Fibroblast of mammary gland (primary cell): ENCODE results near the gene TCP10L.
A peak's percentile ranks its signal among the peaks of the same experiment; 100 is the strongest.
"Not testable (repeated sequence)": the region's sequence is repeated elsewhere in the genome, so short reads cannot be mapped to it uniquely, and the experiment has no call there.

Experiments used
- DNase-seq: peaks from one replicate; pipeline ENCODE4 v3.0.0-alpha.2; 2010; ENCODE audit warnings: low read depth
- H3K4me3 ChIP-seq: 2 replicates; pipeline ENCODE4 v1.5.1; 2011; ENCODE audit warnings: low read depth, mild to moderate bottlenecking, low read length, moderate library complexity; ENCODE audit not compliant: control insufficient read depth
- CTCF ChIP-seq: conservative IDR thresholded peaks from 2 replicates; pipeline ENCODE4 v1.5.1; 2011; ENCODE audit warnings: low read depth, low read length, inconsistent platforms; ENCODE audit not compliant: control insufficient read depth, insufficient read depth

TCP10L gene

DNA sequence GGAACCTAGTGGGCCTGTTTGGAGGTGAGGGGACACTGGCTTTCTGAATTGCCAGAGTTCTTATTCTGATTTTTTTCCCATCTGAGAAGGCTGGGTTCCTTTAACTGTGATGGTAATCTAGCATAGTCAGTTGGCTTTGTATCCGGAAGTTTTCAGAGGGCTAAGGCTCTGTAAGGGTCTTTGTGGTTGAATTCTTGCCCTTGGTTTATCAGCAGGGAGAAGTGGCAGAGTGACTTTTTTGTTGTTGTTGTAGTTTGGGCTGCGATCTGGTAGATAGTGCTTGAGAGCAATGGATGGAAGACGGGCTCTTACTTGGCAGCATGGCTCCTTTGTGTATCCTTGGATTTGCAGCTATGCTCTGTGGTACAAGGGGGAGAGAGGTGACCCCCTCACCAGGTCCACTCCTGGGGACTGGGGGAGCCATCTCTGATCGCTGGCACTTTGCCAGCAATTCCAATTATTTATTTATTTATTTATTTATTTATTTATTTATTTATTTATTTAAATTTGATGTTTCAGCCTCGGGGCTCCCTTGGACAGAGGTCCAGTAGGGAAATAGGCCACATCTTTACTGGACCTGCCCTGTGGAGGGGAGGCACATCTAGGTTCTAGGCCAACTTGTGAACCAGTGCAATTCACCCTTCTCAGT, 18.5 kb downstream of the TCP10L start:
- DNase-seq, result no peak
- TF ChIP-seq CTCF, result no peak

GRCh38 chr21:32565856-32566465, 19.4 kb downstream of the TCP10L start:
- no peak overlapping the region for H3K4me3 ChIP-seq
- TF ChIP-seq CTCF, result no peak
- peak; percentile 47 for DNase-seq

More for the DNA sequence above, 18.5 kb downstream of the TCP10L start:
- no peak overlapping the region for H3K4me3 ChIP-seq

DNA sequence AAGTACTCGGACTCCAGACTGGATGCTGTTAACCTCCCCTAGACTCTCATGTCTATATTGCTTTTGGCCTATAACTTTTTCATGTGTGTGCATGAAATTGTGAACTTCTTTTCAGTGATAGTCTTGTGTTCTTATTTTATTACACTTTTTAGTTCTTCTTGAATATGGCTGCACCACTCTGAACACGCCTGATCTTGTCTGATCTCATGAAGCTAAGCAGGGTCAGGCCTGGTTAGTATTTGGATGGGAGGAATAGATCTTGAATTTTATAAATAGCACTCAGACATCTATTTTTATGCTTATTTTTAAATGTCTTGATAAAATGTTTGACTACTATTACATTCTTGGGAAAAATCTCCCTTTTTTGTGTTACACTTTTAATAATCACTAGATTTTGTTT, 22.4 kb downstream of the TCP10L start:
- TF ChIP-seq CTCF, result no peak
- no peak for DNase-seq
- no peak overlapping the region for H3K4me3 ChIP-seq

DNA sequence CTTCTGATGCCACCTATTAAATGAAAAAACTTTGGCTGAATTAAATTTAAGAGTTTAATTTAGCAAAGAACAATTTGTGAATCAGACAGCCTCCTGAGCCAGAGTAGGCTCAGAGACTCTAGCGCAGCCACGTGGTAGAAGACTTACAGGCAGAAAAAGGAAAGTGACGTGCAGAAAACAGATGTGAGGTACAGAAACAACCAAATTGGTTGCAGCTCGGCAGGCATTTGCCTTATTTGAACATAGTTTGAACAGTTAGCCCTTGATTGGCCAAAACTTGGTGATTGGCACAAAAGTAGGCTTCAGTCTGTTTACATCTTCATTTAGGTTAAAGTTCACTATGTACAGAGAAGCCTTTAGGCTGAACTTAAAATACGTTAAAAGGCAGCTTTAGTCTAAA, 22.9 kb downstream of the TCP10L start:
- H3K4me3 ChIP-seq, result no peak overlapping the region
- peak; percentile 66 for TF ChIP-seq CTCF

DNA sequence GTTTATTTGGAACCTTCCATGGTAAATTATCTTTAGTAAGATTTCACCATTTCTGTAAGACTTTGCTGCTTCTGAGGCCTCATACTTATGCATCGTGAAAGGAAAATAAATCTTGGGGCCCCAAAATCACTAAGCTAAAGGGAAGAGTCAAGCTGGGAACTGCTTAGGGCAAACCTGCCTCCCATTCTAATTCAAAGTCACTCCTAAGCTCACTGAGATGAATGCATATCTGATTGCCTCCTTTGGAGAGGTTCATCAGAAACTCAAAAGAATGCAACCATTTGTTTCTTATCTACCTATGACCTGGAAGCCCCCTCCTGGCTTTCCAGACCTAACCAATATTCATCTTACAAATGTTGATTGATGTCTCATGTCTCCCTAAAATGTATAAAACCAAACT, 23.8 kb downstream of the TCP10L start:
- not testable (repeated sequence) for DNase-seq, H3K4me3 ChIP-seq

More for the DNA sequence above, 22.9 kb downstream of the TCP10L start:
- DNase-seq, result peak; percentile 84

- H3K4me3 ChIP-seq, result no peak overlapping the region
- DNase-seq, result no peak
- no peak for TF ChIP-seq CTCF
Observed at GRCh38 chr21:32560896-32561295, 24.4 kb downstream of the TCP10L start.

DNA sequence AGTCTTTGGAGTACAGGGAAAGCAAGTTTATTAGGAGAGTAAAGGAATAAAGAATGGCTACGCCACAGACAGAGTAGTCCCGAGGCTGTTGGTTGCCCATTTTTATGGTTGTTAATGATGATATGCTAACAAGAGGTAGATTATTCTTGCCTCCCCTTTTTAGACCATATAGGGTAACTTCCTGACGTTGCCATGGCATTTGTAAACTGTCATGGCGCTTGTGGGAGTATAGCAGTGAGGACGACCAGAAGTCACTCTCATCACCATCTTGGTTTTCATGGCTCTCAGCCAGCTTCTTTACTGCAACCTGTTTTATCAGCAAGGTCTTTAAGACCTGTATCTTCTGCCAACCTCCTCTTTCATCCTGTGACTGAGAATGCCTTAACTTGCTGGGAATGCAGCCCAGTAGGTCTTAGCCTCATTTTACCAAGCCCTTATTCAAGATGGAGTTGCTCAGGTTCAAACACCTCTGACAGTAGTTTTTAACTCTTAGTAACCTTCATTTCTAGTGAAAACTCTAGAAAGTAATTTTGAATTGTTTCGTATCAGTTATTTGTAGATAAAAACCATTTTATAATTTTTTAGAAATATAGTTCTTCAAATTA, 26.2 kb downstream of the TCP10L start:
- H3K4me3 ChIP-seq, result no peak overlapping the region
- no peak for DNase-seq
- TF ChIP-seq CTCF, result no peak
